ENCODE measurements around the gene SLC25A19. TPM values are rescaled to one million over a fixed set of nuclear protein-coding genes. Genes with fewer than 3 reads are reported as not detected.
"Not testable (repeated sequence)": the region's sequence is repeated elsewhere in the genome, so short reads cannot be mapped to it uniquely, and the experiment has no call there.

Gene SLC25A19
- total and polyA plus RNA-seq, 2 donors: 5.2 to 10.1 TPM

- Histone ChIP-seq H3K27ac (ENCODE audit: low read depth) (no peak overlapping the region), H3K4me3 (ENCODE audit: low read depth, low read length) (no peak overlapping the region), H3K4me1 (ENCODE audit: insufficient read depth) (no peaks in the 10 kb centered on the region), H3K36me3 (ENCODE audit: insufficient read depth) (peaks cover 5% of the 10 kb centered on the region)
- DNase-seq (ENCODE audit: extremely low spot score): no peak
- 24% methylated on average over 6 of the region's 6 CpGs for whole genome bisulfite sequencing
These were observed 19.4 kb downstream of the SLC25A19 start for GRCh38 chr17:75269844-75270217.

- no peak overlapping the region for H3K4me3 ChIP-seq (ENCODE audit: low read depth, low read length)
- no peak overlapping the region for H3K27ac ChIP-seq (ENCODE audit: low read depth)
- DNase-seq (ENCODE audit: extremely low spot score): no peak
- no peaks in the 10 kb centered on the region for H3K4me1 ChIP-seq (ENCODE audit: insufficient read depth)
- peaks cover 5% of the 10 kb centered on the region for H3K36me3 ChIP-seq (ENCODE audit: insufficient read depth)
- 37% methylated on average over 14 of the region's 14 CpGs for WGBS
These were observed 21.6 kb downstream of the SLC25A19 start for GRCh38 chr17:75267411-75268232.

GRCh38 chr17:75267153-75267410 is 22.2 kb downstream of the SLC25A19 start:
- no peak overlapping the region for H3K4me3 ChIP-seq (ENCODE audit: low read depth, low read length)
- no peak for DNase-seq (ENCODE audit: extremely low spot score)
- peaks cover 5% of the 10 kb centered on the region for H3K36me3 ChIP-seq (ENCODE audit: insufficient read depth)
- no peak overlapping the region for H3K27ac ChIP-seq (ENCODE audit: low read depth)
- WGBS: 50% methylated on average over 2 of the region's 2 CpGs
- no peaks in the 10 kb centered on the region for H3K4me1 ChIP-seq (ENCODE audit: insufficient read depth)

GRCh38 chr17:75266316-75267152 is 22.7 kb downstream of the SLC25A19 start:
- 88% methylated on average over 13 of the region's 13 CpGs for WGBS
- Histone ChIP-seq H3K36me3 (ENCODE audit: insufficient read depth) (peaks cover 5% of the 10 kb centered on the region), H3K27ac (ENCODE audit: low read depth) (no peak overlapping the region), H3K4me3 (ENCODE audit: low read depth, low read length) (no peak overlapping the region), H3K4me1 (ENCODE audit: insufficient read depth) (no peaks in the 10 kb centered on the region)
- no peak for DNase-seq (ENCODE audit: extremely low spot score)

GRCh38 chr17:75265614-75266315 is 23.5 kb downstream of the SLC25A19 start:
- WGBS: 89% methylated on average over 17 of the region's 17 CpGs
- H3K27ac ChIP-seq (ENCODE audit: low read depth): no peak overlapping the region
- H3K4me3 ChIP-seq (ENCODE audit: low read depth, low read length): no peak overlapping the region
- peaks cover 5% of the 10 kb centered on the region for H3K36me3 ChIP-seq (ENCODE audit: insufficient read depth)
- no peak for DNase-seq (ENCODE audit: extremely low spot score)
- no peaks in the 10 kb centered on the region for H3K4me1 ChIP-seq (ENCODE audit: insufficient read depth)

- peaks cover 5% of the 10 kb centered on the region for H3K36me3 ChIP-seq (ENCODE audit: insufficient read depth)
These were observed 26.2 kb downstream of the SLC25A19 start for GRCh38 chr17:75263055-75263454.

GRCh38 chr17:75262112-75262606 is 27.1 kb downstream of the SLC25A19 start:
- Histone ChIP-seq H3K27ac (ENCODE audit: low read depth) (peak overlapping the region; percentile 82), H3K36me3 (ENCODE audit: insufficient read depth) (peaks cover 5% of the 10 kb centered on the region), H3K4me1 (ENCODE audit: insufficient read depth) (peaks cover 2% of the 10 kb centered on the region), H3K4me3 (ENCODE audit: low read depth, low read length) (peak overlapping the region; percentile 88)
- DNase-seq (ENCODE audit: extremely low spot score): no peak
- WGBS: 1% methylated on average over 23 of the region's 23 CpGs

More at GRCh38 chr17:75263055-75263454, 26.2 kb downstream of the SLC25A19 start:
- no peak for DNase-seq (ENCODE audit: extremely low spot score)
- 95% methylated on average over 4 of the region's 4 CpGs for WGBS
- Histone ChIP-seq H3K27ac (ENCODE audit: low read depth) (no peak overlapping the region), H3K4me3 (ENCODE audit: low read depth, low read length) (no peak overlapping the region), H3K4me1 (ENCODE audit: insufficient read depth) (peaks cover 2% of the 10 kb centered on the region)

- Histone ChIP-seq H3K27ac (ENCODE audit: low read depth) (peak within 1 kb of the TSS; percentile 89), H3K4me1 (ENCODE audit: insufficient read depth) (peaks cover 2% of the 10 kb centered on the region), H3K4me3 (ENCODE audit: low read depth, low read length) (peak within 1 kb of the TSS; percentile 88), H3K36me3 (ENCODE audit: insufficient read depth) (peaks cover 5% of the 10 kb centered on the region)
- under 1% methylated on average over 67 of the region's 69 CpGs for WGBS
- peak; percentile 89 for DNase-seq (ENCODE audit: extremely low spot score)
These were observed 27.7 kb downstream of the SLC25A19 start, which contains the start of the genes GGA3 and MRPS7 for GRCh38 chr17:75261336-75262111. Gene GGA3, minus strand, starts transcription at chr17:75261606. Its CDS starts 19 bp downstream, at chr17:75261587. Gene MRPS7, plus strand, starts transcription at chr17:75261879. Its CDS starts 22 bp downstream, at chr17:75261901.

GRCh38 chr17:75260641-75261335 is 28.4 kb downstream of the SLC25A19 start:
- Histone ChIP-seq H3K36me3 (ENCODE audit: insufficient read depth) (peaks cover 5% of the 10 kb centered on the region), H3K4me3 (ENCODE audit: low read depth, low read length) (peak overlapping the region; percentile 88), H3K27ac (ENCODE audit: low read depth) (peak overlapping the region; percentile 89), H3K4me1 (ENCODE audit: insufficient read depth) (peaks cover 2% of the 10 kb centered on the region)
- 2% methylated on average over 31 of the region's 31 CpGs for WGBS
- DNase-seq (ENCODE audit: extremely low spot score): no peak

- not testable (repeated sequence) for H3K4me3 ChIP-seq (ENCODE audit: low read depth, low read length); H3K27ac ChIP-seq (ENCODE audit: low read depth); DNase-seq (ENCODE audit: extremely low spot score); H3K36me3 ChIP-seq (ENCODE audit: insufficient read depth); H3K4me1 ChIP-seq (ENCODE audit: insufficient read depth)
- 50% methylated on average over 2 of the region's 2 CpGs for WGBS
These were observed 32.0 kb downstream of the SLC25A19 start for GRCh38 chr17:75257228-75257627.

GRCh38 chr17:75255954-75256698 is 33.1 kb downstream of the SLC25A19 start:
- H3K27ac ChIP-seq (ENCODE audit: low read depth); H3K4me3 ChIP-seq (ENCODE audit: low read depth, low read length); H3K4me1 ChIP-seq (ENCODE audit: insufficient read depth); H3K36me3 ChIP-seq (ENCODE audit: insufficient read depth); DNase-seq (ENCODE audit: extremely low spot score): not testable (repeated sequence)
- 70% methylated on average over 10 of the region's 11 CpGs for WGBS
